ENCODE data around the gene BARHL2. TPM values are rescaled to one million over a fixed set of nuclear protein-coding genes. Genes with fewer than 3 reads are reported as not detected.

Gene BARHL2
- total RNA-seq, 1 donor from 2014 or later: not detected

DNA sequence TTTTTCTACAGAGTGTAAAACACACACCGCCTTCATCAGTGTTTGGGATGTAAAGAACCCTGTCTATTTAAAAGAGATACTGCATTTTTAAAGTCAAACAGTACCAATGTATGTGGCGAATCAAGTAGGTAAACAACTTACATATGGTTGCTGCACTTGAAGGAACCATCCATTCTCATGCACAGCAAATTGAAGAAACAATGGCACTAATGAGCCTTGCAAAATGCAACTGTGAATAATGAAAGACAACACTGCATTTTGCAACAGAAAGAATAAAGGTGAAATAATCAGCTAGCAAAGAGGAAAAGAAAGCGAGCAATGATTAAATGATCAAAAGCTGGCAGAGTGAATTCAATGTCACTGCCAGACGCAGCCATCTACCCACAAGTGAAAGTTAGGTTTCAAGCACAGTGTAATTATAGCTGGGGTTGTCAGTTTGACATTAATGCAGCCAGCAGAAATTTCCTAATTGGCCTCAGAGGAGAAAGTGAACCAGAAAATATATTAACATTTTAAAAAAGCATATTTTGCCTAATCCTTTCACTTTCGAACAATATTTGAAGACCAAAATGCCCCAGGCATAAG is 10.9 kb upstream of the BARHL2 start:
- no peak for DNase-seq (ENCODE audit: low spot score)
- H3K4me3 Mint-ChIP-seq (ENCODE audit: unreplicated experiment): no peak overlapping the region
- TF ChIP-seq, protein P1, sequence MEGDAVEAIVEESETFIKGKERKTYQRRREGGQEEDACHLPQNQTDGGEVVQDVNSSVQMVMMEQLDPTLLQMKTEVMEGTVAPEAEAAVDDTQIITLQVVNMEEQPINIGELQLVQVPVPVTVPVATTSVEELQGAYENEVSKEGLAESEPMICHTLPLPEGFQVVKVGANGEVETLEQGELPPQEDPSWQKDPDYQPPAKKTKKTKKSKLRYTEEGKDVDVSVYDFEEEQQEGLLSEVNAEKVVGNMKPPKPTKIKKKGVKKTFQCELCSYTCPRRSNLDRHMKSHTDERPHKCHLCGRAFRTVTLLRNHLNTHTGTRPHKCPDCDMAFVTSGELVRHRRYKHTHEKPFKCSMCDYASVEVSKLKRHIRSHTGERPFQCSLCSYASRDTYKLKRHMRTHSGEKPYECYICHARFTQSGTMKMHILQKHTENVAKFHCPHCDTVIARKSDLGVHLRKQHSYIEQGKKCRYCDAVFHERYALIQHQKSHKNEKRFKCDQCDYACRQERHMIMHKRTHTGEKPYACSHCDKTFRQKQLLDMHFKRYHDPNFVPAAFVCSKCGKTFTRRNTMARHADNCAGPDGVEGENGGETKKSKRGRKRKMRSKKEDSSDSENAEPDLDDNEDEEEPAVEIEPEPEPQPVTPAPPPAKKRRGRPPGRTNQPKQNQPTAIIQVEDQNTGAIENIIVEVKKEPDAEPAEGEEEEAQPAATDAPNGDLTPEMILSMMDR (IDR thresholded peaks at IDR 0.05): no peak
- no peak overlapping the region for H3K27ac Mint-ChIP-seq (ENCODE audit: unreplicated experiment)
- H3K27me3 Mint-ChIP-seq (ENCODE audit: low read depth): peaks cover 85% of the 10 kb centered on the region
- H3K9me3 Mint-ChIP-seq (ENCODE audit: low read depth): no peaks in the 10 kb centered on the region
- peaks cover 5% of the 10 kb centered on the region for H3K36me3 Mint-ChIP-seq (ENCODE audit: low read depth)
- H3K4me1 Mint-ChIP-seq (ENCODE audit: low read depth): peaks cover 34% of the 10 kb centered on the region

DNA sequence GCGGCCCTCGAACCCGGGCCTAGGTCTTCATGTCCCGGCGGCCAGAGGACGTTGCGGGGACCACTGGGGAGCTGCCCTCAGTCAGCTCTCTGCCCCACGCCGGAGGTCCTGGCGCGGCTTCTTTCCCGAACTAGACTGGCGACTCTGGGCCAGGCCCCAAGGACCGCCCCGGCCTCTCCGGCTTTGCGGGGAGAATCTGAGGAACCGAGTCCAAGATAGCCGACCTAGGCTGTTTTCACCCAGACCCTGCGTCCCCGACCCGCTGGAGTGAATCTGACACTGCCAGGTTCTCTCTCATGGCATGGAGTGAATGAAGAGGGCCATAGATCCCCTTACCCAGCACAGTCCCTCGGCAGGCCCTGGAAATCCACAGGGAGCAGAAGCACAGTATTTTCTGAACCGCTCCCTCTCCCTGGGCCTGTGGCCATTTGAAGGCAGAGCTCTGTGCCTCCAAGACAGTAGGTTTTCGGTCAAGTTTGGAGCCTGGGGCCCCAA is 9.9 kb upstream of the BARHL2 start:
- Mint-ChIP-seq H3K36me3 (ENCODE audit: low read depth) (peaks cover 5% of the 10 kb centered on the region), H3K4me3 (ENCODE audit: unreplicated experiment) (no peak overlapping the region), H3K27ac (ENCODE audit: unreplicated experiment) (no peak overlapping the region), H3K27me3 (ENCODE audit: low read depth) (peaks cover 86% of the 10 kb centered on the region), H3K4me1 (ENCODE audit: low read depth) (peaks cover 34% of the 10 kb centered on the region), H3K9me3 (ENCODE audit: low read depth) (no peaks in the 10 kb centered on the region)
- no peak for DNase-seq (ENCODE audit: low spot score)
- TF ChIP-seq, protein P1 (IDR thresholded peaks at IDR 0.05): no peak

DNA sequence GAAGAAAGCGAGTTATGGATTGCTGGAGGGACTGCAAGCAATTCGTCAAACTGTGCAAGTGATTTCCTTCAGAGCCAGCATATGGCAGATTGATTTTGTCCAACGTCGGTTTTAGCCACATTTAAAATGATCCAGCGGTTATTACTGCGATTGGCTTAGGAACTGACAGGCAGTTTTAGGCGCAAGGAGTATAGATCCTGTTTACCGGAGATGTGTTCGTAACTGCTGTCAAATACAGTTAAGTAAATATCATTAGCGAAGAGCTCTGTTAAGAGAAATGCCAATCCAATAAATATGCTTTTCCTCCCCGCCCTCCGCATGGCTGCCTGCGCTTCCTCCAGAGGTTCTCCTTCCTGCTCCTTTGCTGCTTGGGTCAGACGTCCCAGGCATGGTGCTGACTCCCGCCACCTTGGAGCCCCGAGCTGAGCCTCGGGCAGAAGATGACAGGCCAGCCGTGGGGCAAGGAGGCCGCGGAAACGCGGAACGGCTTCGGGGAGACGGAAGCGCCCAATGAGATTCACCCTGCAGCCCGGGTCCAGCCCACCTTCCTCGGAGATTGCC is 9.4 kb upstream of the BARHL2 start:
- H3K4me1 Mint-ChIP-seq (ENCODE audit: low read depth): peaks cover 34% of the 10 kb centered on the region
- no peak for DNase-seq (ENCODE audit: low spot score)
- H3K36me3 Mint-ChIP-seq (ENCODE audit: low read depth): peaks cover 5% of the 10 kb centered on the region
- no peak overlapping the region for H3K27ac Mint-ChIP-seq (ENCODE audit: unreplicated experiment)
- H3K9me3 Mint-ChIP-seq (ENCODE audit: low read depth): no peaks in the 10 kb centered on the region
- H3K4me3 Mint-ChIP-seq (ENCODE audit: unreplicated experiment): peak overlapping the region; percentile 57
- TF ChIP-seq, protein P1 (IDR thresholded peaks at IDR 0.05): no peak
- H3K27me3 Mint-ChIP-seq (ENCODE audit: low read depth): peaks cover 87% of the 10 kb centered on the region

DNA sequence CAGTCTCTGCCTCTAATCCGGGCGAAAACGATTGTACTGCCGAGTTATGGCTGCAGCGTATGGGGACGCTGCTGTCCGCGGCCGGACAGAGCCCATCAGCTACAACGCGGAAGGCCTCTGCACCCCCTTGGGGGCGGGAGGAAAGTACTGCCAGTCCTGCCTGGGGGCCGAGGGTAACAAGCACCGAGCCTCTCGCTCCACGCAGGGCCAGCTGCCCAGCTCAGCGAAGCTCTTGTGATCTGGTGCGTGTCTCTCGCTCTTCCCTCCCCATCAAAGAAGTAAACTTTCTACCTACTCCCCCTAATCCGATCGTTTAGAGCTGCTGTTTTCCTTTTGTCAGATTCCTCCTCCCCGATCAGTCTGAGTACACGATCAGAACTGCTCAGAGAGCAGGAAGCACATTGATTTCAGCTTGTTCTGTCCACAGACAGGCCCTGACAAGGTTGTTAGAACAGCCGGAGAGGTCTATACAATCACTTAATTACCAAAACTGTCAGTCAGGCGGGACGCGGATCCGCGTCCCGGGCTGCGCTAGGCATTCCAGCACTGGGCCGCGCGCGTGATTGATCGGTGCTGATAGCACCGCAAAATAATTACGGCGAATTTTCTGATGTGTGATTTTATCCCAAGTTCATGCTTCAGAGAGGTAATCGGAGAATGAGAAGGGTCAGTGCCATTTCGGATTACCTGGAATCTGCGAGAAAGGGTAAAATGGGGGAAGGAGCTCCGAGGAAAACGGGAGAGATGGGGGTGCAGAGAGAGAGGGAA is 8.7 kb upstream of the BARHL2 start:
- no peak for DNase-seq (ENCODE audit: low spot score)
- Mint-ChIP-seq H3K4me3 (ENCODE audit: unreplicated experiment) (peak overlapping the region; percentile 57), H3K36me3 (ENCODE audit: low read depth) (peaks cover 7% of the 10 kb centered on the region), H3K27me3 (ENCODE audit: low read depth) (peaks cover 87% of the 10 kb centered on the region), H3K9me3 (ENCODE audit: low read depth) (peaks cover under 1% of the 10 kb centered on the region), H3K27ac (ENCODE audit: unreplicated experiment) (no peak overlapping the region), H3K4me1 (ENCODE audit: low read depth) (peaks cover 34% of the 10 kb centered on the region)
- TF ChIP-seq, protein P1 (IDR thresholded peaks at IDR 0.05): no peak

DNA sequence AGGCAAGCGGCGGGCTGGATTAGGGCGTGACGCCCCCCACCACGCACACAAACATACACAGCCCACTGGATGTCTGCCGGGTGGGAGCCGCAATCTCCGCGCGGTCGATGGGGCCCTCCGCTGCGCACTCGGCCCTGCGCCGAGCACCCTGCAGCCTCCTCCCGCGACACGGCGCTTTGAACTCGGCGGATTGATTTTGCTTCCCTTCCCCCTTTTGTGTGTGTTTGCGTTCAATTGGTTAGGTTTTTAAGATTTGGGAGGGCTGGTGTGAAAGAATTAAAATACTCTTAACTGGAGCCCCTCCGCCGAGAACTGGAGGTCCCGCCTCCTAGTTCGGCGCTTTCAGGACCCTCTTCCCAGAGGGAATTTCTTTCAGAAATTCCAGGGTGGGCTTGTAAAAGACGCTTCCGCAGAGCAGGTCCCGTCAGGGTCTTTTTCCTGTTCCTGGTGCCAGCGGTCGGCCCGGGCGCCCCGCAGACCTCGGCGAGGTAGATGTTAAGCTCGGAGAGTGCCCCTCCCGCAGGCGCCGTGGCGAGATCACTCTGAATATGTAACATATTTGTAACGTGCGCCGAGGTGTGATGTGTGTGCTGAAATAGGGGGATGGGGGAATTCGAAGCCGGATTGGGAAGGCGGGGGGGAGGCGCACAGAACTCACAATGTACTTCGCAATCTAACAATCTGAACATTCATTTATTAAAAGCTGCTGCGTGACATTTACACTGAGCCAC is 8.0 kb upstream of the BARHL2 start:
- DNase-seq (ENCODE audit: low spot score): no peak
- peak overlapping the region; percentile 57 for H3K4me3 Mint-ChIP-seq (ENCODE audit: unreplicated experiment)
- peaks cover 29% of the 10 kb centered on the region for H3K4me1 Mint-ChIP-seq (ENCODE audit: low read depth)
- H3K27ac Mint-ChIP-seq (ENCODE audit: unreplicated experiment): no peak overlapping the region
- TF ChIP-seq, protein P1 (IDR thresholded peaks at IDR 0.05): no peak
- peaks cover 7% of the 10 kb centered on the region for H3K36me3 Mint-ChIP-seq (ENCODE audit: low read depth)
- H3K27me3 Mint-ChIP-seq (ENCODE audit: low read depth): peaks cover 90% of the 10 kb centered on the region
- H3K9me3 Mint-ChIP-seq (ENCODE audit: low read depth): peaks cover 3% of the 10 kb centered on the region
